Panc1 (cell line): Measurements from ENCODE around the gene PLCG1. TPM values are rescaled to one million over a fixed set of nuclear protein-coding genes. Genes with fewer than 3 reads are reported as not detected.

Source experiments
- ATAC-seq: fragments of 200-7000 bp; cut with Tn5 transposase; 2 replicates; pipeline ENCODE4 v1.9.1; 2020; ENCODE audit warnings: mild to moderate bottlenecking, moderate library complexity
- BruUV-seq: library from RNA; stranded (reverse); fragments of 400-500 nt; replicated peaks from 2 replicates; lab custom pipeline; 2021; lab: Mats Ljungman, UMichigan
- CTCF ChIA-PET: fragments of 300-600 bp; sonication (Branson Sonifier 250); formaldehyde crosslinking; loops from one replicate; lab custom pipeline; 2022; ENCODE audit warnings: antibody characterized with exemption; lab: Charles Lee
- POLR2A ChIA-PET: fragments of 300-600 bp; sonication (Branson Sonifier 250); formaldehyde crosslinking; loops from one replicate; lab custom pipeline; 2022; ENCODE audit warnings: antibody characterized with exemption; lab: Charles Lee
- DNase-seq: peaks from one replicate; pipeline ENCODE4 v3.0.0-alpha.2; 2010; ENCODE audit warnings: low read depth, low spot score
- H3K27ac ChIP-seq: 2 replicates; pipeline ENCODE4 v1.5.1; 2011; ENCODE audit warnings: mild to moderate bottlenecking, low read length, inconsistent platforms
- H3K27me3 ChIP-seq: fragments of 200-500 bp; sonication (Bioruptor generic); 2 replicates; pipeline ENCODE4 v1.6.0; 2014; ENCODE audit warnings: low read length, inconsistent platforms; ENCODE audit not compliant: control insufficient read depth, insufficient read depth
- H3K36me3 ChIP-seq: fragments of 200-500 bp; sonication (Bioruptor generic); 2 replicates; pipeline ENCODE4 v1.5.1; 2014; ENCODE audit warnings: inconsistent platforms, mild to moderate bottlenecking, low read length, moderate library complexity; ENCODE audit not compliant: control insufficient read depth, insufficient read depth
- H3K4me1 ChIP-seq: 2 replicates; pipeline ENCODE4 v1.5.1; 2011; ENCODE audit warnings: inconsistent platforms, mild to moderate bottlenecking, low read length, moderate library complexity; ENCODE audit not compliant: control insufficient read depth, insufficient read depth
- H3K4me3 ChIP-seq, 2 experiments: 2 replicates each; pipeline ENCODE4 v1.5.1; 2011 to 2012; ENCODE audit warnings: low read depth in 2 of 2, low read length in 2 of 2, mild to moderate bottlenecking in 2 of 2, inconsistent platforms in 1 of 2, moderate library complexity in 1 of 2
- H3K9me3 ChIP-seq: fragments of 200-500 bp; sonication (Bioruptor generic); 2 replicates; pipeline ENCODE4 v1.5.1; 2014; ENCODE audit warnings: low read depth, mild to moderate bottlenecking, inconsistent platforms, low read length, moderate library complexity; ENCODE audit not compliant: control insufficient read depth, insufficient read depth
- CTCF ChIP-seq: fragments of 450-650 bp; IDR thresholded peaks from 2 replicates; pipeline ENCODE4 v1.5.1; 2017; ENCODE audit warnings: mild to moderate bottlenecking
- POLR2AphosphoS5 ChIP-seq: IDR thresholded peaks from 2 replicates; pipeline ENCODE4 v1.6.1; 2012; ENCODE audit warnings: mild to moderate bottlenecking, low read depth, low read length, moderate library complexity
- REST ChIP-seq, 2 experiments: IDR thresholded peaks; 2 replicates each; pipeline ENCODE4 v1.6.1; 2011 to 2012; ENCODE audit warnings: low read depth in 2 of 2, control low read depth in 1 of 2, low read length in 1 of 2, mild to moderate bottlenecking in 1 of 2, moderate library complexity in 1 of 2; ENCODE audit not compliant: insufficient read depth in 1 of 2
- SIN3A ChIP-seq: IDR thresholded peaks from 2 replicates; pipeline ENCODE4 v1.6.1; 2012; ENCODE audit warnings: low read depth, mild to moderate bottlenecking, low read length, moderate library complexity, borderline replicate concordance; ENCODE audit not compliant: insufficient read depth
- TCF7L2 ChIP-seq: IDR thresholded peaks from 2 replicates; pipeline ENCODE4 v1.6.1; 2011; ENCODE audit warnings: mild to moderate bottlenecking, low read depth, low read length, inconsistent platforms
- in situ Hi-C: cut with HindIII; loops from 2 replicates; pipeline ENCODE4 v1.10.0; 2016; ENCODE audit warnings: low sequenced_read_pairs, low pct_unique_long_range_greater_than_20kb
- intact Hi-C: fragments of 100-400 bp; cut with micrococcal nuclease; formaldehyde crosslinking; loops from one replicate; pipeline ENCODE4 v1.10.0; 2022; ENCODE audit not compliant: unreplicated experiment
- total RNA-seq: library from RNA; stranded (reverse); gene quantifications from one replicate; pipeline ENCODE4 v1.2.1, GENCODE V29; 2021; ENCODE audit not compliant: unreplicated experiment

Gene PLCG1
- total RNA-seq, 1 experiment from 2014 or later, result 159 TPM

DNA sequence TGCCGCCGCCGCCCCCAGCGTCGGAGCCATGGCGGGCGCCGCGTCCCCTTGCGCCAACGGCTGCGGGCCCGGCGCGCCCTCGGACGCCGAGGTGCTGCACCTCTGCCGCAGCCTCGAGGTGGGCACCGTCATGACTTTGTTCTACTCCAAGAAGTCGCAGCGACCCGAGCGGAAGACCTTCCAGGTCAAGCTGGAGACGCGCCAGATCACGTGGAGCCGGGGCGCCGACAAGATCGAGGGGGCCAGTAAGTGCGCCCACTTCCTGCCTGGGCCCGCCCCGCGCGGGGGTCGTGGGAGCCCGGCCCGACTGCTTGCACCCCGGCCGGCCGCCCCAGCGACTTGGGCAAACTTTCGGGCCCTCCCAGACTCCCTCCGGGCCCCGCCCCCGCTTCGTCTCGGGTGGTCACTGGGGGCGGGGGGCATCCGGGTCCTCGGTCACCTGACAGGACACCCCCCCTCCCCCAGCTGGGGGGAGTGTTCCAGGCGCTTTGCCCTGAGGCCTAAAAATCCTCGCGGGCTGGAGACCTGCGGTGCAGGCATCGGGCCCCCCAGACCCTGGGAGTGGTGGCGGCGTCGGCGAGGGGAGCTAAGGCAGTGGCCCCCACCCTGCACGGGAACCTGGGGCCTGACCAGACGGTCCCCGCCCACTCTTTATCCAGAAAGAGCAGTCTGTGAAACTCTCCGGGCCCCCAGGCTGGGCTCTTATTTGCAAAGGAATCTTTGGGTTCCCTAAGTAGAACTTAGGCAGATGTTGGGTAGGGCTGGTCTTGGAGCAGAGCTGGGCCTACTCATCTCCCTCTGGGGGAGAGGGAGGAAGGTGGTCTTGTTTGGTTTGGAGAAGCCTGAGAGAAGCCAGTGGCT, 501 bp downstream of the PLCG1 start:
- Histone ChIP-seq H3K36me3 (no peaks in the 10 kb centered on the region), H3K4me1 (peaks cover 10% of the 10 kb centered on the region), H3K27ac (peak overlapping the region; percentile 70), H3K4me3 (peak overlapping the region; percentile 64 to 77), H3K9me3 (no peaks in the 10 kb centered on the region), H3K27me3 (no peaks in the 10 kb centered on the region)
- in situ Hi-C loops (no loop called here), intact Hi-C loops (no loop called here)
- ChIA-PET CTCF (interaction anchor here (0.6 to 0.7 kb wide), 3 partner anchors 10 to 166 kb away, joined by 3 to 5 read pairs (median 3); no protein-coding TSS in a partner anchor), POLR2A (interaction anchor here (0.6 kb wide), 1 partner anchor 203 kb away, joined by 6 read pairs; the partner anchor contains the start of gene LPIN3)
- no TSS peak for BruUV-seq
- no peak for TF ChIP-seq REST (IDR thresholded peaks at IDR 0.05; ENCODE audit: insufficient read depth in 1 of 2, low read depth in 2 of 2, low read length in 1 of 2)
- no peak for TF ChIP-seq POLR2AphosphoS5
- no peak for TF ChIP-seq TCF7L2
- TF ChIP-seq CTCF, result no peak
- TF ChIP-seq SIN3A, result no peak
- ATAC-seq, result peak; percentile 18
- no peak for DNase-seq

- POLR2A ChIA-PET, result interaction anchor here (0.6 kb wide), 1 partner anchor 202 kb away, joined by 6 read pairs; the partner anchor contains the start of gene LPIN3
- Histone ChIP-seq H3K4me3 (peak overlapping the region; percentile 64 to 77), H3K4me1 (peaks cover 10% of the 10 kb centered on the region), H3K27me3 (no peaks in the 10 kb centered on the region), H3K27ac (peak overlapping the region; percentile 70), H3K36me3 (no peaks in the 10 kb centered on the region), H3K9me3 (no peaks in the 10 kb centered on the region)
- no TSS peak for BruUV-seq
- no peak for TF ChIP-seq CTCF
- TF ChIP-seq SIN3A, result no peak
- no peak for TF ChIP-seq REST (IDR thresholded peaks at IDR 0.05; ENCODE audit: insufficient read depth in 1 of 2, low read depth in 2 of 2, low read length in 1 of 2)
- TF ChIP-seq TCF7L2, result no peak
- no peak for TF ChIP-seq POLR2AphosphoS5
- CTCF ChIA-PET, result interaction anchor here (0.6 to 1.0 kb wide), 4 partner anchors 65 to 201 kb away, joined by 3 to 4 read pairs (median 3); no protein-coding TSS in a partner anchor
- no peak for ATAC-seq
- DNase-seq, result no peak
- in situ Hi-C loops (no loop called here), intact Hi-C loops (no loop called here)
Measured at GRCh38 chr20:41138475-41139226, 1.3 kb downstream of the PLCG1 start.
